DND-41 (cell line): Measurements from ENCODE around the gene KCNG4.

Experiments
- ATAC-seq: fragments of 200-7000 bp; cut with Tn5 transposase; 3 replicates; pipeline ENCODE4 v1.9.1; 2021; ENCODE audit warnings: low read depth; ENCODE audit not compliant: insufficient read depth
- DNase-seq: peaks from one replicate; pipeline ENCODE4 v3.0.0-alpha.2; 2020
- H2AFZ ChIP-seq: 2 replicates; pipeline ENCODE4 v1.6.0; 2012; ENCODE audit warnings: low read depth, low read length
- H3K27ac ChIP-seq: 2 replicates; pipeline ENCODE4 v1.5.1; 2012; ENCODE audit warnings: low read length, inconsistent platforms
- H3K27me3 ChIP-seq: fragments of 200-600 bp; sonication (generic); 2 replicates; pipeline ENCODE4 v1.6.0; 2012; ENCODE audit warnings: low read length, mild to moderate bottlenecking, inconsistent platforms; ENCODE audit not compliant: insufficient read depth, poor library complexity
- H3K36me3 ChIP-seq: 2 replicates; pipeline ENCODE4 v1.5.1; 2012; ENCODE audit warnings: low read length, inconsistent platforms; ENCODE audit not compliant: insufficient read depth
- H3K4me1 ChIP-seq: 2 replicates; pipeline ENCODE4 v1.5.1; 2012; ENCODE audit warnings: mild to moderate bottlenecking, low read length; ENCODE audit not compliant: insufficient read depth
- H3K4me2 ChIP-seq: 2 replicates; pipeline ENCODE4 v1.6.0; 2012; ENCODE audit warnings: mild to moderate bottlenecking, moderate library complexity, low read length, inconsistent platforms; ENCODE audit not compliant: insufficient read depth
- H3K4me3 ChIP-seq, 2 experiments: fragments of 200-600 bp in 1 of 2; shearing (Covaris generic) in 1 of 2; 2 replicates each; pipeline ENCODE4 v1.5.1; 2012 to 2016; ENCODE audit warnings: inconsistent platforms in 2 of 2, low read length in 2 of 2, mild to moderate bottlenecking in 2 of 2, low read depth in 1 of 2, moderate library complexity in 1 of 2
- H3K79me2 ChIP-seq: 2 replicates; pipeline ENCODE4 v1.6.0; 2012; ENCODE audit warnings: low read length, inconsistent platforms; ENCODE audit not compliant: insufficient read depth
- H3K9ac ChIP-seq: 2 replicates; pipeline ENCODE4 v1.6.0; 2012; ENCODE audit warnings: low read depth, mild to moderate bottlenecking, inconsistent platforms, low read length, moderate library complexity
- H3K9me3 ChIP-seq: 2 replicates; pipeline ENCODE4 v1.5.1; 2012; ENCODE audit warnings: low read length, moderate library complexity, mild to moderate bottlenecking, inconsistent platforms; ENCODE audit not compliant: insufficient read depth, severe bottlenecking
- H4K20me1 ChIP-seq: 2 replicates; pipeline ENCODE4 v1.6.0; 2012; ENCODE audit warnings: low read length; ENCODE audit not compliant: insufficient read depth
- CTCF ChIP-seq: IDR thresholded peaks from 2 replicates; pipeline ENCODE4 v1.5.1; 2012; ENCODE audit warnings: borderline replicate concordance, low read length, moderate library complexity, mild to moderate bottlenecking; ENCODE audit not compliant: poor library complexity, severe bottlenecking; ENCODE audit errors: extremely low read depth
- EZH2 ChIP-seq: IDR thresholded peaks from 3 replicates; pipeline ENCODE4 v1.6.1; 2012; ENCODE audit warnings: borderline replicate concordance, low read depth, mild to moderate bottlenecking, moderate library complexity, low read length, inconsistent platforms; ENCODE audit not compliant: severe bottlenecking

KCNG4 gene

GRCh38 chr16:84228256-84228838 lies 11.5 kb downstream of the KCNG4 start:
- Histone ChIP-seq H3K27ac (no peak overlapping the region), H3K27me3 (peaks cover 4% of the 10 kb centered on the region), H3K79me2 (no peaks in the 10 kb centered on the region), H3K9me3 (no peaks in the 10 kb centered on the region), H3K4me1 (no peaks in the 10 kb centered on the region), H3K9ac (no peak overlapping the region), H2AFZ (no peak overlapping the region), H3K36me3 (no peaks in the 10 kb centered on the region), H3K4me3 (no peak overlapping the region), H4K20me1 (0 out of 2 replicates have a peak, but pooled peaks cover 8% of the 10 kb centered on the region), H3K4me2 (no peak overlapping the region)
- ATAC-seq, result no peak
- no peak for DNase-seq
- TF ChIP-seq CTCF (no peak), EZH2 (no peak)

- Histone ChIP-seq H3K27ac (no peak overlapping the region), H3K27me3 (peaks cover 4% of the 10 kb centered on the region), H3K4me2 (no peak overlapping the region), H3K4me1 (no peaks in the 10 kb centered on the region), H3K36me3 (no peaks in the 10 kb centered on the region), H3K9ac (no peak overlapping the region), H3K9me3 (no peaks in the 10 kb centered on the region), H2AFZ (no peak overlapping the region), H4K20me1 (0 out of 2 replicates have a peak, but pooled peaks cover 8% of the 10 kb centered on the region), H3K79me2 (no peaks in the 10 kb centered on the region), H3K4me3 (no peak overlapping the region)
- TF ChIP-seq CTCF (no peak), EZH2 (no peak)
- DNase-seq (no peak), ATAC-seq (no peak)
These were observed 12.3 kb downstream of the KCNG4 start for GRCh38 chr16:84227548-84227947.

- Histone ChIP-seq H3K4me3 (no peak overlapping the region), H3K79me2 (no peaks in the 10 kb centered on the region), H3K4me1 (no peaks in the 10 kb centered on the region), H3K4me2 (no peak overlapping the region), H3K27me3 (peaks cover 7% of the 10 kb centered on the region), H4K20me1 (0 out of 2 replicates have a peak, but pooled peaks cover 5% of the 10 kb centered on the region), H3K9ac (no peak overlapping the region), H2AFZ (no peak overlapping the region), H3K27ac (no peak overlapping the region), H3K9me3 (no peaks in the 10 kb centered on the region), H3K36me3 (no peaks in the 10 kb centered on the region)
- no peak for ATAC-seq
- DNase-seq, result no peak
- TF ChIP-seq EZH2 (no peak), CTCF (no peak)
These were observed 13.8 kb downstream of the KCNG4 start for GRCh38 chr16:84226026-84226425.
